HG03175 (cell line): ENCODE data around the gene RAPGEF3.
A peak's percentile ranks its signal among the peaks of the same experiment; 100 is the strongest.

Source experiments
- ATAC-seq: cut with Tn5 transposase; IDR thresholded peaks from one replicate; pipeline ENCODE4 v1.9.1; 2021; ENCODE audit warnings: mild to moderate bottlenecking, moderate library complexity; ENCODE audit not compliant: unreplicated experiment

Gene RAPGEF3

DNA sequence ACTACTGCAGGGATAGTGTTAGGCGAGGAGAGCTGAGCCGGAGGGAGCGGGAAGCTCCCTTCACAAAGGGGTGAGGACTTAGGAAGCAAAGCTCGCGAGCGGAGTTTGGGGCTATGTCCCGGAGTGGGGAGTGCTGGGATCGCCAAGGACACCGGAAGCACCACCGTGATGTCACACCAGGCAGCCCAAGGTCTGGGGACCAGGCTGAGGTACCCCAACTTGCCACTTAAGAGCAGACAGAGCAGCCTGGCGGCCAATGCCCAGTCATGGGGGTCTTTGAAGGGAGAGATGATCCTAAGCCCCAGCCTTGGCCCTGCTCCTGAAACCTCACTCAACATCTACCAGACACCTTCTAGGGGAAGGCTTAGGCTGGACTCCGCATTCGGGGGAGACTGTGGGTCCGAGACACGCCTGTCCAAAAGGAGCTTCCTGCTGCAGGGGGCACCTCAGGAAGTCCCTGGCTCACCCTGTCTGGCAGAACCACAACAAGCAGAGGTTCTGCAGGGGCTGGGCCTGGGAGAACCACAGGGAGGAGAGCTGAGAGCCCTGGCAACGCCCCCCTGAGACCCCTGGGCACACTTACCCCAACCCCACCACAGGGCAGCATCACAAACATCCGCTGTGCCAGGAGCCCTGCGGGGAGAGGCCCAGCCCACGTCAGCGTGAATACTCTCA is 32.1 kb upstream of the RAPGEF3 start:
- no peak for ATAC-seq

DNA sequence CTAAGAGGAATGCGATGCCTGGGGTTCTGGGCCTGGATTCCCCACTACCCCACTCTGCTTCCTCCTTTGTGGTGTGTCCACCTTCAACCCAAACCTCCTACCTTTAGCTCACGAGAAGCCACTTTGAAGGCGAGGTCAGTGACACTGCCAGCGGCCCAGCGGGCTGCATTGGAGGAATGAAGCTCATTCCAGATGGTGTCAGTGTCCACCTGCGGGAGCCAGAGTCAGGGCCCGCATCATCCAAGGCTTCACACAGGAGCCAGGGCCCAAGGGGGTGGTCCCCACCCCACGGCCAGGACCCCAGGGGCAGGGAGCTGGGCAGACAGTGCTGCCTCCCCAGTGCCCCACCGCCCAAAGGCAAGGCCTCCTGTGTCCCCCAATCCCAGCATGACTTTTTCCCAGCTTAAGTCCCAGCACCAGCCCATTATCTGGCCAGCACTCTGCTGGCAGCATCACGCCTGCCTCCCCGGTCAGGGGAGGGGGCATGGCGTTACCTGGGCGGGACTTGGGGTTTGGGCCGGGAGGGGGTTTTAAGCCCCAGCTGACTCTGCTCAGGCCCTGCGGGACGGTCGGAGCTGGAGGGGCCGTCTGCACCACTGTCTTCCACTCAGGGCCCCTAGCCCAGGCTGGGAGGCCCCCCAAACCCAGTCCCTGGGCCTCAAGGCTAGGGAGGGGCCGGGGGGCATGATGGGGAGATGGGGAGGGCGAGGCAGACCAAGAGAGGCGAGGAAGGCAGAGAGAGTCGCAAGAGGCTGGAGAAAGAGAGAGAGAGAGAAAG is 31.2 kb upstream of the RAPGEF3 start:
- no peak for ATAC-seq

DNA sequence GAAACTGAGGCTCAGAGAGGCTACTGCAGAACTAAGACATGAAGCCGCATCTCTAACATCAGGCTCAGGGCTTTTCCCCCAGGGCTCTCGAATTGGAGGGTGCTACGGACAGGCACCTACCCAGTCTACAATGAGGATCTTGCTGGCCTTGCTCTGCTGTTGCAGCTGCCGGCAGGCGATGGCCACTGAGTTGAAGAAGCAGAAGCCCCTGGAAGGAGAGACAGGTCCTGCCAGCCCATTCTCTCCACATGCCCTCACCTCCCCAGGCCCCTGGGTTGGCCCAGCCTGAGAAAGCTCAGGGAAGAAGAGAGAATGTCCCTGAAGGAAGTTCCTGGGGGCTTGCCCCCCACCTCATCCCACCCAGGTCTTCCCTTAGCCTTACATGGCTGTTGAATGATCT is 30.5 kb upstream of the RAPGEF3 start:
- ATAC-seq = no peak

DNA sequence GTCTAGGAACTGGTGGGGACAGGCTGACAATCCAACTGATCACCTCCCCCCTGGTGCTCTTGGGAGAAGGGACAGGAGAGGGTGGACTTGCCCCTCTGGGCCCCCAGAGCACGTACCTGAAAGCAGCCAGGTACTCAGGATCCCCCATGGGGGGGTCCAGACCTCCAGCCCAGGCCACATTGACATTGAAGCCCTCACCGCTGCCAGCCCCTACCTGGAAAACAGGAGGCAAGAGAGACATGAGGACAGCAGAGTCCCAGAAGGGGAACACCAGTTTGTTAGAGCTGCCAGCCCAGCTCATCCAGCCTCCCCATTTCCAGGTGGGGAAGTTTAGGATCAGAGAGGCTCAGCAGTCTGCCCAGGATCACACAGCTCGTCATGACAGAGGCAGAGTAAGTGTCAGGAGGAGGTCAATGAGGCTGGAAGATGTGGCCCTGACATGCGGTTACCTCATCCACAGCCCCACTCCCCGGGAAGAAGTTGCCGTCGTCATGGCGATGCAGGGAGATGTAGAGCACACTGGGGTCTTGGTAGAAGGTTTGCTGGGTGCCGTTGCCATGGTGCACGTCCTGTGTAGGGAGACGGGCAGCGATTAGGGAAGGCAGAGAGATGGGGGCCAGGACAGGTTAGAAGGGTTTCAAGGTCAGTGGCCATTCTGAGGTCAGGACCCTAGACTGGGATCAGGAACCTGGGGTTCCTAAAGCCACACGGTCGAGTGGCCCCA is 29.1 kb upstream of the RAPGEF3 start:
- no peak for ATAC-seq

DNA sequence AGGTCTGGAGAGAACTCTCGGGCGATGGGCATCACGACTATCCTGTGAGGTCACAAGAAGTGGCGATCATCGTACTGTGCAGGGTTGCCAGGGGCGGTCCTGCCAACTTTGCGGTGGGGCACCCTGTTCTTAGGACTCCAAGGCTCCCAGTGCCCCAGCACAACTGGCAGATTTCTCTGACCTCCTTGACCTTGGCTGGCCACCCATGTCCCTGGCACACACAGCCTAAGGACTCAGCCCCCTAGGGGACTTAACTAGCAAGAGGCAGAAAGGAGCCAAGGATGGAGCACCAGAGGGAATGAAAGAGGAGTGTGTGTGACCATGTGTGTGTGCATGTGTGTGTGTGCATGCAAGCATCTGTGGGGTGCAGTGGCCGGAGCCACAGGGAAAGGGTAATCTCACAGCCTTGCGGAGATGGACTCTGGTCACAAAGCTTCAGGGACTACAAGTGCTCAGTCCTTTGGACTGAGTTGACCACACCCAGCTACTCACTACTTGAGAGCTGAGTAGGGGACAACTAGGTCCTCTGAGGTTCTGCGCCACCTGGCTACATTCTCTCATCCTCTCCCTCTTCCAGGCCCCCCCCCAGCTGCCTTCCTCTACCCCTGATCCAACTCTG is 28.1 kb upstream of the RAPGEF3 start:
- no peak for ATAC-seq

DNA sequence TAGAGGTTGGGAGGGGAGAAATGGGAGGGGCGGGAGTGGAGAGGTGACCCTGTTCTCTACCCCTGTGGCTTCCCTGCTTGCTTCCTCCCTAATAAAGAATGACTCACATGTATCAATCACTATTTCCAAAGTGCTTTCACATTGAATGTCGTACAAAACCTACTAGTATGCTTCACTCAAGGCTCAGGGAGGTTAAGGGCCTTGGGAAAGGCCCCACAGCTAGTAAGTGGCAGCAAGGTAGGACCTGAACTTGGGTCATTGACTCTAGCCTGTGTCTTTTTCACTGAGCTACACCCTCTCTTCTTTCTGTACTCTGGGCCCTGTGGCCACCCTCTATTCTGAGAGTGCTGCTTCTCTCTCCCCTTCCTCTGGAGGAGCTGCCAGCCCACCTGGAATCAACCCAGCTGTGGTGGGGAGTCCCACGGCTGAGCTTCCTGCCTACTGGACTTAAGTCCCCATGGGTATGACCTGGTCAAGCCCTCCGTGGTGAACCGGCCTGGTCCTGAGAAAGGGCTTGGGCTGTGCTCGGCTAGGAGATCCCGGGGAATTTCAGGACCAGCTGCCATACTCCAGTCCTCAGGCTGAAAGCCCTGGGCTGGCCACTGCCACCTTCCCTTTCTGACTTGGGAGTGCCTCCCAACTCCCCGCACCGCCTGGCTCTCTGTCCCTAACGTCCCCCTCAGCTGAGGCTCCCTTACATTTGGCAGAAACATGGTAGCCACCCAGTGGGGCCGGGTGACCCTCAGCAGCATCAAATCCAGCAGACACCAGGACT is 27.4 kb upstream of the RAPGEF3 start:
- ATAC-seq = no peak

DNA sequence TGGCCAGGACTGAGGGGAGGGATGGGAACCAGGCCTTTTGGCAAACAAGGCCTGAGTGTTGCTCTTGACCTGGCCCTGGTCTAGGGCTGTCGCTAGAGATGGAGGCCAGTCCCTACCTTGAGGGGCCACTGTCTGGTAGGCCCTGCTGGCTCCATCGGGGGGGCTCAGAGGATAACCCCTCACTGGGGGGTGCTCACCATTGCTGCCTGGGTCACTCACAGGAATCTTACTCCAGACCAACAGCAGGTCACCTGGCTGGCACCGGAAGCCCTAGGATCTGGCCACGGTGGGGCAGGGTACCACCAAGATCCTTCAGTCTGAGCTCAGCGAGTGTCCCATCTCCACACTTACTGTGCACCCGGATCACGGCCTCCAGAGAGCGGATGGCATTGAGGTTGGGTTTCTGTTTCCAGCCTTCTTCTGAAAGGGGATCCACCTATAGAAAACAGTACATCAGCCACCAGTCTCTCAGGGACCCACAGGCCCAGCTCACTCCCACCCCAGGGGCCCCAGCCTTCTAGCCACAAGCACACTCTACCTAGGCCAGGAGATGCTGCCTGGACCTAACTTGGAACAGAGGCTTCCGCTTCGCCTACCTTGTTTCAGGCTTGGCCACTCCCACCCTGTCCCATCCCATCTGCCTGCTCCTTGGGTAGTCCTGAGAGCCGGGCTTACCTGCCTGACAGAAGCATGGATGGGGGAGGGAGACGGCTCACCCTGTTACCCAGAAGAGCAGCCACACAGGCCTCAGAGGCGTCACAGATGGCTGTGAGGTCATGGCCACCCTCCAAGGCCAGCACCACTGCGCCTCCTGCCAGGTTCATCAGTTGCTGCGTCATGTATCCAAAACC is 26.6 kb upstream of the RAPGEF3 start:
- ATAC-seq = no peak

DNA sequence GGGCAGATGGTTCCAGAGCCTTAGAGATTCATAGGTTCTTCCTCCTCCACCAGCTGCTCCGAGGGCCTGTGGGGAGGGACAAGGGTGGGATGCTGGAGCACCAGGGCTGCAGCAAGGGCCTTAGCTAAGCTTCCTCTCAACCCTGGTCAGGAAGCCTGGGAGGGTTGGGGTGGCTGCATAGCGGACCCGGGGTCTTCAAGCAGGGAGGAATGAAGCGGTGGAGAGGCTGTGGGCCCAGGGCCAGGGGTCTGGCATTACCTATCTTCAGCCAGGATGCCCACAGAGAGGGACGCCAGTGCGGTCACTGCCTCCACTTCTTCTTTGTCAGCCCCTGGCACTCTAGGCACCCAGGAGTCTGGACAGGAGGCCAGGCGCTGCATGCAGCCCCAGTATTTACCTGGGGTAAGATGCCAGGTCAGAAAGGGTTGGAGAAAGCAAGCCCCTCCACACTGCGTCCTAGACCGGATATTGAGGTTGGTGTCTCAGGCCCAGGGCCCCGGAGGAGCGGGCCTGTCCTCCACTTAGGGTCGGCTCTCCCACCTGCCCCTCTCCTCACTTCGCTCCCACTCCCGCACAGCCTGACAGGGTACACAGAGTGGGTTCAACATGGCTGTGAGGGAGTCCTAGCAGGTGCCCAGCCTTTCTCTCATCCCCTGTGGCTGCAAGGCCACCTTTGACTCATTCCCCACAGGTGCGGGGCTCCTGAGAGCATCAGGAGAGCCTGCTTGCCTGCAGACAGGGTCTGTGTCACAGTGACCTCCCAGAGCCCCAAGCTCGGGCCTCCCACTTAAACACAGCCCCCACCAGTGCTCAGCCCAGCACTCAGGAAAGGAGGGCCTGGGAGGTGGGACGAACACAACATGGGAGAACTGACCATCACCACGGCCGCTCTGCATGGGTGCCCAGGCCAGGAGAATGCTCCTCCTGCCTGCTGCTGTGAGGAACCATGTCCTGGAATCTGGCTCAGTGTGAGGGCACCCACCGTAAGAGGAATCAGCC is 25.4 kb upstream of the RAPGEF3 start:
- no peak for ATAC-seq

DNA sequence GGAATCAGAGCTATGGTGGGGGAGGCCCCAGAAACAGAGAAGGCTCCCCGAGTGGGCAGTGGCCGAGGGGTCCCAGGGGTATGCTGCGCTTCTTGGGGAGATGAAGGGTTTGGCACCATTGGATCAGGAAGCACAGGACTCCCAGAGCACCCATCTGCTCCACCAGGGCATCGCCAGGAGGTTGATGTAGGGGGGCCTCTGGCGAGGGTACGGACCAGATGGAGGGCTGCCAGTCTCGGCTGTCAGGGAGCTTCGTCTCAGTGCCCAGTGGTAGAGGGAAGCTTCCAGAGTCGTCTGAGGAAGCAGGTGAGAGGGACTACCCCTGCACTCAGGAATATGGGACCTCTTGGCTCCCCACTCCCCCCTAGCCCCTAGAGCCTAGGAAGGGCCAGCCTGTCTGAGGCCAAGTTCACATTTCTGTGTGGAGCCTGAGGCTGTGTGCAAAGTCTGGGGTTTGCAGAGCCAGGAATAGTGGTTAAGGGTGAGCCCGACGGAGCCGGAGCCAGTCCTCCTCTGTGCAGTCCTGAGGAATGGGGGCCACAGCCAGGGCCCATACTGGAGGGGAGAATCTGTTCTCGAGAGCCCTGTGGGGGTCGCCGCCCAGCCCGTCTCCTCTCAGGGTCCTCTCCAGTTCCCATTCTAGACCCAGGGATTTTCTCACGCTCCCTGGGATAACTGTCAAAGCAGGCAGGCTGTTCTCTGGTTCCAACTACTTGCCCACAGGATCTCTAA is 24.5 kb upstream of the RAPGEF3 start:
- no peak for ATAC-seq

DNA sequence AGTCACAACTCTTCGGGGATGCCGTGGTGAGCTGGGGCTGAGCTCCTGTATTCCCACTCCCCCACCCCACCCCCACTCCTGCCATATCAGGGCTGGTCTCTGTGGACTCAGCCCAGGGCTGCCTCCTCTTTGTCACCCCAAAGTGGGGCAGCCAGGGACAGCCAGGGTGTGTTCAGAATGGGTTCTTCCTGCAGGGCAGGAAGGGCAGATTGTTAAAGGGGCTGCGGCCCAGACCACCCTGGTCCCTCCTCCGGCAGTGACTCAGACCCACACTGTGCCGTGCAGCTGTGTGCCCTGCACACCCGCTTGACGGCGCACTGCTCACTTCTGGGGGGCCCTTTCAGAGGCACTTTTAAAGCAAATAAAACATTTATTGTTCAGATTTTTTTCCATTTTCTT is 23.7 kb upstream of the RAPGEF3 start:
- ATAC-seq = no peak

DNA sequence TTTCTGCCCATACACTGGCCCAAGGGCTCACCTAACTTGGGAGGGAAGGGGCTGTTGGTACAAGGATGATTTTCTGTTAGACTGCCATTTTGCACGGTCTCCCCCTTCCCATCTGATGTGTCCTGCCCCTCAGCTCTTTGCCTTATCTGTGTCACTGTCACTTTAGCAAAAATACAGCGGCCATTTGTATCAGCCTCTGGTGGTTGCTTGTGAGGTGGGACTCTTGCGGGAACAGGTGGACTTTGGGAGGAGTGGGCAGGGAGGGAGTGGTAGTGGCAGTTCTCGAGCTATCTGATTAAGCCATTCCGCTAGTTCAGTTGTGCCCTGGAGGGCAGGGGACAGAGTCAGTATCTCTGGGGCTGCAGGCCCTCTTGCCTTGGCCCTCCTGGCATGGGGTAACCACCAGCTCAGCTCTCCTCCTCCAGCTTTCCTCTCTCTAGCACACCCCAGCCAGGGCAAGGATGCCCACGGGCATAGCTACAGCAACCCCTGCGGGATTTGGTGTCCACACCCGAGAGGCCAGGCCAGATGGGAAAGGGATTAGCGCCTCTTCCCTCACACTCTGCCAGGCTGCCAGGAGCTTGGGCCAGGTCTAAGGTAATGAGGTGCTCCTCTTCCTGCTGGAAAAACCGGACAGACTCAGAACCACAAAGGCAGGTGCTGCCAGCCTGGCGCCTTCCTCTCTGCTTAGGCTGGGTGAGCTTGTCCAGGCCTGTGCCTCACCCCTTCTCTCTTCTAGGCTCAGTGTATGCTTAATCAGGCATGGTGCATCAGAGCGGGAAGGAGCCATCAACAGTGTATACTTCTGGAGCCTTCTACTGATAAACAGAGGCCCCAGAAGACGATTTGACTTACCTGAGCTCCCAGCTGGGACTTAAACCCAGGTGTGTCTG is 23.0 kb upstream of the RAPGEF3 start:
- ATAC-seq = no peak

DNA sequence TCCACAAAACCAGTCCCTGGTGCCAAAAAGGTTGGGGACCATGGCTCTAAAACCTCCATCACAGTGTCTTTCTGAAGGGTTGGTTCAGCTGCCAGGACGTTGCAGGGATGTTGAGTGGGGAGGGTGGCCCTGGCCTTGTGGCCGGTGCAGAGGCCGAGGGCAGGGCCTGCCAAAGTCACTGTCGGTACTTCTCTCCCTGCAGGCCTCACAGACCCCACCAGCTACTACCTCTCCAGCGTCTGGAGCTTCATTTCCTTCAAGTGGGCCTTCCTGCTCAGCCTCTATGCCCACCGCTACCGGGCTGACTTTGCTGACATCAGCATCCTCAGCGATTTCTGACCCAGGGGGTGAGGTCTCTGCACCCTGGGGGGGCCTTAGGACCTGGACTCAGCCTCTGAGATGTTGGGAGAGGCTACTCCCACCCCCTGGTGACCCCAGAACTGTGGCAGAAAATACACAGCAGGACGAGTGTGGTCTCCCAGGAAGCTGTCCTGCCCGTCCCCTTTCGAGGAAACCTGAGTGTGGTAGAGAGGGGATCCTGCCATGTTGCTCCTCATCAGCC is 21.3 kb upstream of the RAPGEF3 start:
- ATAC-seq = no peak

DNA sequence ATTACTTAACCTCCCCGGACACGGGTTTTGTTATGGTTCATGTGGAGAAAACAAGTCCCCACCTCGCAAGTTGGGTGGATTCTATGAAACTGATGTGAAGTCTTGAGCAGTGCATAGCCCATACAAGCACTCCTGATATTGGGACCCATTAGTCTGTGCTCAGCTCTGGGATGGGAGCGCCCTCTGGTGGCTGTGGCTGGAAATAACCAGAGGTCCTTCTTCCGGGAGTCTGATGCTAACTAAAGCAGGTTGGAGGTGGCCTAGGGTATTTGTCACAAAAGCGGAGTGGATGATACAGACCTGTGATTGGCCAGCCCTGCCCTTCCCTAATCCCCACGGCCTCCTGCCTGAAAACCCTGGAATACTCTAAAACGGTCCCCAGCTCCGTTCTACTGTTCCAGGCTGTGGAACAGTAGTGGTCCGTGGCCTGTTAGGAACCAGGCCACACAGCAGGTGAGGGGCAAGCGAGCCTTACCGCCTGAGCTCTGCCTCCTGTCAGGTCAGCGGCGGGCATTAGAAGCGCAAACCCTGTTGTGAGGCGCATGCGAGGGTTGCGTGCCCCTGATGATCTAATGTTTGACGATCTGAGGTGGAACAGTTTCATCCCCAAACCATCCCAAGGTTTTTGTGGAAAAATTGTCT is 20.7 kb upstream of the RAPGEF3 start:
- peak; percentile 87 for ATAC-seq

DNA sequence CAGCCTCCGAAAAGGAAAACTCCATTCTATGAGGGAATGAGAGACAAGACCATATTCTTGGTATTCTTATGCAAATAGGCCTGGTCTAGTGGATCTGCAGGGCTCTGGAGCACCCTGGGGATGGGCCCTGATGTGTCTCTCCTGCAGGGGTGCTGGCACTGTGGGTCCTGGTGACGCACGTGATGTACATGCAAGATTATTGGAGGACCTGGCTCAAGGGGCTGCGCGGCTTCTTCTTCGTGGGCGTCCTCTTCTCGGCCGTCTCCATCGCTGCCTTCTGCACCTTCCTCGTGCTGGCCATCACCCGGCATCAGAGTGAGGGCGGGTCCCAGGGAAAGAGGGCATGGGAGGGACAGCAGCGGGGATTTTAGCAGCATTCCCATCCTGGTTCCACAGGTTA is 20.2 kb upstream of the RAPGEF3 start:
- ATAC-seq = no peak

DNA sequence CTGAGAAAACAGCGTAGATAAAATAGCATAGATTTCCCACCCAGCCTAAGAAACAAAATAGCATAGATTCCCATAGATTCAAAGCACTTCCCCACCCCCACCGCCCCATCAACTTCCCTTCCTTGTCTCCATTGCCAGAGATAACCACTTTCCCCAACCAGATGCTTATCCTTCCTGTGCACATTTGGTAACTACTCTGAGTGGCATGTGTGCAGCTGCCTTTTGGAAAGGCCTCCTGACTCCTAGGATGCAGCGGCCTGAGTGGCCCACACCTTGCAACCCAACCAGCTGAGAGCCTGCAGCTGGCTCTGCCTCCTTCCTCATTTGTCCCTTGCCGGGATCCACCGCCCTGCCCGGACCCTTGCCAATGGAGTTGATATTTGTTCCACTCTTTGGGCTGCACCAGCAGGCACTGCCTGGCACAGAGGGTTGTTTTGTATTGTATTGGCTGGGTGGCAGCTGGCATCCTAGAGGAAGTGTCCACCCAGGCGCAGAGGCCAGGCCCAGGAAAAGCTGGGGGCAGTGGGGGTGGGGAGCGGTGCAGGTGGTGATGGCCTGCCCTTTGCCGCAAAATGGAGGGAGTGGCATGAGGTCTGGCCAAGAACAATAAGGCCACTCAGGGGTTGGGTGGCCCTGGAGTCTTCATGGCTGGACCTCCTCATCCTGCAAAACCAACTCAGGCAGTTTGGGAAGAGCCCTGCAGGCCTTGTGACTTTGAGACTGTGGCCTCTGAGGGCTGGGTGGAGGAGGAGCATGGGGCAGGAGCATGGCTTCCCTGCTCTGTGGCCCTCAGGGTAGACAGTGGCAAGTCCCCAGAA is 19.3 kb upstream of the RAPGEF3 start:
- ATAC-seq = no peak
